ENCODE data around the gene FMN1. TPM values are rescaled to one million over a fixed set of nuclear protein-coding genes. Genes with fewer than 3 reads are reported as not detected.

FMN1 gene
- total and polyA plus RNA-seq, 2 donors from 2014 or later, result 0.71 to 44.8 TPM

GRCh38 chr15:33045066-33045810 lies 149.3 kb downstream of the FMN1 start:
- intact Hi-C loops (cut with DNase I), result no loop called here
- H3K27ac ChIP-seq (ENCODE audit: low read depth in 2 of 2, low read length in 2 of 2), result peak overlapping the region; percentile 66 to 69

GRCh38 chr15:33044598-33044997 lies 149.9 kb downstream of the FMN1 start:
- H3K27ac ChIP-seq (ENCODE audit: low read depth in 2 of 2, low read length in 2 of 2), result peak overlapping the region; percentile 66 to 69
- intact Hi-C loops (cut with DNase I), result no loop called here

More at GRCh38 chr15:33045066-33045810, 149.3 kb downstream of the FMN1 start:
- Histone ChIP-seq H3K9ac (ENCODE audit: low read length in 3 of 3) (no peak overlapping the region), H3K4me1 (ENCODE audit: control insufficient read depth in 2 of 3, insufficient read depth in 2 of 3, low read depth in 1 of 3, low read length in 3 of 3) (peaks cover 0 to 3% (median 0%) of the 10 kb centered on the region in 3 donors), H3K4me3 (ENCODE audit: low read length in 3 of 3) (no peak overlapping the region), H3K9me3 (ENCODE audit: control insufficient read depth in 2 of 3, insufficient read depth in 1 of 3, low read length in 3 of 3) (peaks cover 0 to 2% (median 0%) of the 10 kb centered on the region in 3 donors), H3K36me3 (ENCODE audit: control insufficient read depth in 2 of 3, insufficient read depth in 3 of 3, low read length in 3 of 3) (no peaks in the 10 kb centered on the region), H3K27me3 (ENCODE audit: control insufficient read depth, insufficient read depth, low read length) (no peaks in the 10 kb centered on the region)
- TF ChIP-seq CTCF (IDR thresholded peaks at IDR 0.05; ENCODE audit: borderline replicate concordance, extremely low read depth, insufficient read depth), result no peak
- DNase-seq (peak in 3 of 5 donors; percentile 35 to 78 (median 59)), FAIRE-seq (no peak)

GRCh38 chr15:33043636-33044035 lies 150.9 kb downstream of the FMN1 start:
- intact Hi-C loops (cut with DNase I), result no loop called here
- Histone ChIP-seq H3K4me3 (ENCODE audit: low read length in 3 of 3) (no peak overlapping the region), H3K4me1 (ENCODE audit: control insufficient read depth in 2 of 3, insufficient read depth in 2 of 3, low read depth in 1 of 3, low read length in 3 of 3) (peaks cover 0 to 3% (median 0%) of the 10 kb centered on the region in 3 donors), H3K9me3 (ENCODE audit: control insufficient read depth in 2 of 3, insufficient read depth in 1 of 3, low read length in 3 of 3) (peaks cover 0 to 2% (median 0%) of the 10 kb centered on the region in 3 donors), H3K27ac (ENCODE audit: low read depth in 2 of 2, low read length in 2 of 2) (no peak overlapping the region), H3K9ac (ENCODE audit: low read length in 3 of 3) (no peak overlapping the region), H3K36me3 (ENCODE audit: control insufficient read depth in 2 of 3, insufficient read depth in 3 of 3, low read length in 3 of 3) (no peaks in the 10 kb centered on the region), H3K27me3 (ENCODE audit: control insufficient read depth, insufficient read depth, low read length) (no peaks in the 10 kb centered on the region)
- no peak for TF ChIP-seq CTCF (IDR thresholded peaks at IDR 0.05; ENCODE audit: borderline replicate concordance, extremely low read depth, insufficient read depth)
- DNase-seq (no peak), FAIRE-seq (no peak)

More at GRCh38 chr15:33044598-33044997, 149.9 kb downstream of the FMN1 start:
- Histone ChIP-seq H3K9me3 (ENCODE audit: control insufficient read depth in 2 of 3, insufficient read depth in 1 of 3, low read length in 3 of 3) (peaks cover 0 to 2% (median 0%) of the 10 kb centered on the region in 3 donors), H3K36me3 (ENCODE audit: control insufficient read depth in 2 of 3, insufficient read depth in 3 of 3, low read length in 3 of 3) (no peaks in the 10 kb centered on the region), H3K9ac (ENCODE audit: low read length in 3 of 3) (no peak overlapping the region), H3K27me3 (ENCODE audit: control insufficient read depth, insufficient read depth, low read length) (no peaks in the 10 kb centered on the region), H3K4me3 (ENCODE audit: low read length in 3 of 3) (no peak overlapping the region), H3K4me1 (ENCODE audit: control insufficient read depth in 2 of 3, insufficient read depth in 2 of 3, low read depth in 1 of 3, low read length in 3 of 3) (peaks cover 0 to 3% (median 0%) of the 10 kb centered on the region in 3 donors)
- FAIRE-seq (no peak), DNase-seq (no peak)
- TF ChIP-seq CTCF (IDR thresholded peaks at IDR 0.05; ENCODE audit: borderline replicate concordance, extremely low read depth, insufficient read depth), result no peak
